NCI-H82 (cell line): ENCODE results near the gene PRRX1.

ENCODE experiments used
- DNase-seq: peaks from one replicate; lab custom pipeline; 2025; lab: John Stamatoyannopoulos, UW

PRRX1 gene

GRCh38 chr1:170721621-170722020 is 57.7 kb downstream of the PRRX1 start:
- no peak for DNase-seq

GRCh38 chr1:170723518-170723917 is 59.6 kb downstream of the PRRX1 start:
- DNase-seq: no peak

GRCh38 chr1:170725326-170725725 is 61.4 kb downstream of the PRRX1 start:
- DNase-seq: no peak

- DNase-seq: no peak
Measured at GRCh38 chr1:170727963-170728362, 64.0 kb downstream of the PRRX1 start.

- DNase-seq: no peak
Measured at GRCh38 chr1:170729225-170730002, 65.5 kb downstream of the PRRX1 start.

- DNase-seq: no peak
Measured at GRCh38 chr1:170730014-170730413, 66.1 kb downstream of the PRRX1 start.

GRCh38 chr1:170730438-170730837 is 66.5 kb downstream of the PRRX1 start:
- no peak for DNase-seq

GRCh38 chr1:170731566-170732251 is 67.8 kb downstream of the PRRX1 start:
- DNase-seq: peak; percentile 91

- DNase-seq: no peak
Measured at GRCh38 chr1:170732252-170732588, 68.3 kb downstream of the PRRX1 start.

GRCh38 chr1:170734412-170735175 is 70.7 kb downstream of the PRRX1 start:
- DNase-seq: peak; percentile 32

- DNase-seq: peak; percentile 61
Measured at GRCh38 chr1:170735366-170736263, 71.7 kb downstream of the PRRX1 start.

GRCh38 chr1:170739803-170740202 is 75.9 kb downstream of the PRRX1 start:
- DNase-seq: no peak

- DNase-seq: no peak
Measured at GRCh38 chr1:170741678-170742077, 77.7 kb downstream of the PRRX1 start.

- no peak for DNase-seq
Measured at GRCh38 chr1:170742600-170742999, 78.7 kb downstream of the PRRX1 start.

GRCh38 chr1:170743083-170743482 is 79.2 kb downstream of the PRRX1 start:
- no peak for DNase-seq

- DNase-seq: no peak
Measured at GRCh38 chr1:170749549-170749948, 85.6 kb downstream of the PRRX1 start.

- no peak for DNase-seq
Measured at GRCh38 chr1:170749959-170750358, 86.0 kb downstream of the PRRX1 start.

- no peak for DNase-seq
Measured at GRCh38 chr1:170755795-170756194, 91.9 kb downstream of the PRRX1 start.

- no peak for DNase-seq
Measured at GRCh38 chr1:170758992-170759391, 95.1 kb downstream of the PRRX1 start.

- no peak for DNase-seq
Measured at GRCh38 chr1:170765279-170765678, 101.3 kb downstream of the PRRX1 start.

GRCh38 chr1:170765712-170766330 is 101.9 kb downstream of the PRRX1 start:
- DNase-seq: peak; percentile 41
